H1 (cell line): ENCODE data around the gene TATDN2. TPM values are rescaled to one million over a fixed set of nuclear protein-coding genes. Genes with fewer than 3 reads are reported as not detected.

Experiments
- CTCF ChIA-PET: fragments of 300-600 bp; sonication (Branson Sonifier 250); formaldehyde crosslinking; loops from one replicate; lab custom pipeline; 2021; ENCODE audit not compliant: partially characterized antibody; lab: Charles Lee
- POLR2A ChIA-PET: fragments of 300-600 bp; sonication (Branson Sonifier 250); formaldehyde crosslinking; loops from one replicate; lab custom pipeline; 2021; ENCODE audit warnings: inconsistent platforms; ENCODE audit not compliant: partially characterized antibody; lab: Charles Lee
- DNase-seq, 2 experiments: peaks; one replicate each; pipeline versions ENCODE4 v3.0.0 to v3.0.0-alpha.2; 2010 to 2022; ENCODE audit warnings: low spot score in 2 of 2, low read depth in 1 of 2, mixed read lengths in 1 of 2
- FAIRE-seq: peaks from 2 replicates; lab custom pipeline; 2011; peaks lifted over from hg19 to GRCh38; lab: Jason Lieb, UNC
- H2AFZ ChIP-seq: 2 replicates; pipeline ENCODE4 v1.8.1; 2012; ENCODE audit warnings: low read length, inconsistent platforms
- H2AK5ac ChIP-seq: 2 replicates; pipeline ENCODE4 v1.6.1; 2013; ENCODE audit warnings: low read depth, low read length
- H2BK120ac ChIP-seq: replicated peaks from 2 replicates; pipeline ENCODE3; 2013; ENCODE audit warnings: low read depth, low read length, inconsistent platforms
- H2BK12ac ChIP-seq: 2 replicates; pipeline ENCODE4 v1.6.1; 2013; ENCODE audit warnings: low read depth, low read length
- H2BK15ac ChIP-seq: 2 replicates; pipeline ENCODE4 v1.6.1; 2013; ENCODE audit warnings: low read length
- H2BK20ac ChIP-seq: 2 replicates; pipeline ENCODE4 v1.6.1; 2013; ENCODE audit warnings: low read length
- H2BK5ac ChIP-seq: 2 replicates; pipeline ENCODE4 v1.6.1; 2013; ENCODE audit warnings: low read depth, low read length
- H3K14ac ChIP-seq: 2 replicates; pipeline ENCODE4 v1.6.1; 2013; ENCODE audit warnings: inconsistent platforms; ENCODE audit not compliant: insufficient read length
- H3K18ac ChIP-seq: 2 replicates; pipeline ENCODE4 v1.6.1; 2013; ENCODE audit warnings: low read length; ENCODE audit errors: extremely low read depth
- H3K23ac ChIP-seq: 2 replicates; pipeline ENCODE4 v1.6.1; 2013; ENCODE audit warnings: inconsistent platforms; ENCODE audit not compliant: insufficient read length
- H3K23me2 ChIP-seq: 2 replicates; pipeline ENCODE4 v1.6.1; 2013; ENCODE audit warnings: low read depth, low read length
- H3K27ac ChIP-seq: 2 replicates; pipeline ENCODE4 v1.6.1; 2011; ENCODE audit warnings: low read depth, low read length, inconsistent platforms
- H3K27me3 ChIP-seq, 4 experiments: replicated peaks in 1 of 4; 1 replicate in 1 of 4; 2 replicates in 3 of 4; pipeline versions ENCODE4 v1.6.1 to v1.8.1; 2011 to 2013; ENCODE audit warnings: low read length in 3 of 4, mild to moderate bottlenecking in 3 of 4, inconsistent platforms in 2 of 4, mixed read lengths in 2 of 4, moderate library complexity in 1 of 4; ENCODE audit not compliant: control insufficient read depth in 3 of 4, insufficient read depth in 3 of 4; ENCODE audit errors: extremely low read depth in 1 of 4
- H3K36me3 ChIP-seq, 4 experiments: 2 replicates each; pipeline versions ENCODE4 v1.6.1 to v1.8.1; 2011 to 2013; ENCODE audit warnings: mild to moderate bottlenecking in 4 of 4, low read length in 3 of 4, moderate library complexity in 2 of 4, control low read depth in 1 of 4, inconsistent platforms in 1 of 4; ENCODE audit not compliant: insufficient read depth in 4 of 4, control insufficient read depth in 2 of 4
- H3K4ac ChIP-seq: replicated peaks from 2 replicates; pipeline ENCODE3; 2013; ENCODE audit warnings: low read length, low read depth, mixed read lengths, inconsistent platforms; ENCODE audit not compliant: insufficient read length
- H3K4me1 ChIP-seq, 4 experiments: replicated peaks in 1 of 4; 1 replicate in 1 of 4; 2 replicates in 3 of 4; pipeline versions ENCODE4 v1.6.1 to v1.8.1; 2011 to 2013; ENCODE audit warnings: low read length in 3 of 4, inconsistent platforms in 2 of 4, mixed read lengths in 1 of 4; ENCODE audit not compliant: insufficient read depth in 4 of 4, control insufficient read depth in 3 of 4
- H3K4me2 ChIP-seq, 2 experiments: 2 replicates each; pipeline versions ENCODE4 v1.6.1 to v1.8.1; 2011 to 2013; ENCODE audit warnings: low read depth in 2 of 2, low read length in 2 of 2, control low read depth in 1 of 2, inconsistent platforms in 1 of 2, mild to moderate bottlenecking in 1 of 2; ENCODE audit not compliant: insufficient read depth in 1 of 2
- H3K4me3 ChIP-seq, 4 experiments: fragments of 200-600, 300-600 bp in 1 of 4; sonication (generic), shearing (Covaris generic), sonication (Bioruptor Twin) in 1 of 4; 2 replicates each; pipeline versions ENCODE4 v1.5.1 to v1.8.1; 2011 to 2016; ENCODE audit warnings: low read length in 4 of 4, low read depth in 3 of 4, control low read depth in 2 of 4, inconsistent platforms in 2 of 4, mild to moderate bottlenecking in 2 of 4, mixed read lengths in 1 of 4, moderate library complexity in 1 of 4; ENCODE audit not compliant: insufficient read depth in 2 of 4; ENCODE audit errors: extremely low read depth in 1 of 4
- H3K56ac ChIP-seq: replicated peaks from 2 replicates; pipeline ENCODE3; 2013; ENCODE audit warnings: low read depth, mild to moderate bottlenecking, mixed read lengths, low read length, inconsistent platforms; ENCODE audit not compliant: insufficient read length
- H3K79me1 ChIP-seq: 2 replicates; pipeline ENCODE4 v1.6.1; 2013; ENCODE audit warnings: low read depth, low read length, control low read depth
- H3K79me2 ChIP-seq, 2 experiments: 2 replicates each; pipeline versions ENCODE4 v1.6.1 to v1.8.1; 2012 to 2013; ENCODE audit warnings: low read length in 2 of 2, mild to moderate bottlenecking in 2 of 2, inconsistent platforms in 1 of 2; ENCODE audit not compliant: insufficient read depth in 2 of 2, control insufficient read depth in 1 of 2
- H3K9ac ChIP-seq, 4 experiments: replicated peaks in 1 of 4; 1 replicate in 1 of 4; 2 replicates in 3 of 4; pipeline versions ENCODE4 v1.6.1 to v1.8.1; 2011 to 2013; ENCODE audit warnings: low read depth in 3 of 4, low read length in 3 of 4, control low read depth in 2 of 4, mild to moderate bottlenecking in 2 of 4, moderate library complexity in 2 of 4, inconsistent platforms in 1 of 4; ENCODE audit errors: extremely low read depth in 1 of 4
- H3K9me3 ChIP-seq, 2 experiments: 2 replicates each; pipeline versions ENCODE4 v1.6.1 to v1.8.1; 2012 to 2013; ENCODE audit warnings: mild to moderate bottlenecking in 2 of 2, moderate library complexity in 2 of 2, control low read depth in 1 of 2, inconsistent platforms in 1 of 2, low read depth in 1 of 2, low read length in 1 of 2, mixed read lengths in 1 of 2; ENCODE audit not compliant: insufficient read depth in 2 of 2
- H4K20me1 ChIP-seq, 2 experiments: replicated peaks in 1 of 2; 2 replicates each; pipeline versions ENCODE3 to v1.8.1; 2011 to 2013; ENCODE audit warnings: inconsistent platforms in 2 of 2, low read length in 2 of 2, mild to moderate bottlenecking in 1 of 2; ENCODE audit not compliant: insufficient read depth in 2 of 2, control insufficient read depth in 1 of 2
- H4K5ac ChIP-seq: 2 replicates; pipeline ENCODE4 v1.6.1; 2013; ENCODE audit warnings: low read length, low read depth, mixed read lengths, inconsistent platforms; ENCODE audit not compliant: insufficient read length
- H4K8ac ChIP-seq: 2 replicates; pipeline ENCODE4 v1.8.0; 2013; ENCODE audit warnings: mild to moderate bottlenecking, moderate library complexity, low read length, inconsistent platforms; ENCODE audit not compliant: insufficient read depth; ENCODE audit errors: extremely low read depth
- H4K91ac ChIP-seq: replicated peaks from 2 replicates; pipeline ENCODE3; 2013; ENCODE audit warnings: low read length, mixed read lengths, inconsistent platforms; ENCODE audit not compliant: insufficient read length
- ASH2L ChIP-seq: fragments of 200-600, 300-600 bp; sonication (generic); IDR thresholded peaks from one replicate; pipeline ENCODE4 v1.7.1; 2017; ENCODE audit warnings: low read length
- BACH1 ChIP-seq: IDR thresholded peaks from 2 replicates; pipeline ENCODE4 v1.6.1; 2012; ENCODE audit warnings: low read length, improper control_type of control experiment
- CBX5 ChIP-seq: fragments of 300-800, 300-1000 bp; sonication (generic); IDR thresholded peaks from 2 replicates; pipeline ENCODE4 v1.7.1; 2016; ENCODE audit warnings: antibody characterized with exemption, low read length, low read depth
- CTBP2 ChIP-seq: IDR thresholded peaks from 2 replicates; pipeline ENCODE4 v1.7.0; 2011; ENCODE audit warnings: borderline replicate concordance, mild to moderate bottlenecking, moderate library complexity, mixed read lengths, low read length; ENCODE audit not compliant: insufficient read depth, insufficient read length
- EP300 ChIP-seq, 2 experiments: IDR thresholded peaks; 1 replicate in 1 of 2; 2 replicates in 1 of 2; pipeline ENCODE4 v1.6.1; 2011 to 2012; ENCODE audit warnings: low read depth in 2 of 2, low read length in 2 of 2, mild to moderate bottlenecking in 2 of 2, borderline replicate concordance in 1 of 2, inconsistent platforms in 1 of 2, moderate library complexity in 1 of 2
- GTF2F1 ChIP-seq: IDR thresholded peaks from 2 replicates; pipeline ENCODE4 v1.6.1; 2012; ENCODE audit warnings: low read depth, low read length, improper control_type of control experiment, borderline replicate concordance
- NRF1 ChIP-seq: IDR thresholded peaks from 2 replicates; pipeline ENCODE4 v1.6.1; 2011; ENCODE audit warnings: mild to moderate bottlenecking, low read depth, low read length, improper control_type of control experiment
- RXRA ChIP-seq: IDR thresholded peaks from 2 replicates; pipeline ENCODE4 v1.6.1; 2011; ENCODE audit warnings: low read depth, mild to moderate bottlenecking, low read length, moderate library complexity; ENCODE audit not compliant: insufficient read depth
- SIX5 ChIP-seq: IDR thresholded peaks from 2 replicates; pipeline ENCODE4 v1.6.1; 2011; ENCODE audit warnings: mild to moderate bottlenecking, low read depth, low read length
- SP4 ChIP-seq: IDR thresholded peaks from 2 replicates; pipeline ENCODE4 v1.6.1; 2012; ENCODE audit warnings: low read length, inconsistent platforms
- SRF ChIP-seq: IDR thresholded peaks from 2 replicates; pipeline ENCODE4 v1.6.1; 2011; ENCODE audit warnings: mild to moderate bottlenecking, low read depth, low read length, moderate library complexity
- SUZ12 ChIP-seq: fragments of 200-600 bp; sonication (generic); IDR thresholded peaks from 2 replicates; pipeline ENCODE4 v1.6.1; 2012; ENCODE audit warnings: mild to moderate bottlenecking, inconsistent platforms, low read length, moderate library complexity, mixed read lengths
- USF2 ChIP-seq: IDR thresholded peaks from 2 replicates; pipeline ENCODE4 v1.6.1; 2011; ENCODE audit warnings: low read length, improper control_type of control experiment
- YY1 ChIP-seq: IDR thresholded peaks from 2 replicates; pipeline ENCODE4 v1.6.1; 2011; ENCODE audit warnings: low read depth, mild to moderate bottlenecking, low read length
- polyA plus RNA-seq, 7 experiments: library from polyadenylated mRNA; depleted of rRNA in 3 of 7; stranded (reverse) in 5 of 7; unstranded in 2 of 7; fragments of >200 nt in 5 of 7; fragments of 200-250 nt in 2 of 7; gene quantifications; 1 replicate in 5 of 7; 2 replicates in 1 of 7; 4 replicates in 1 of 7; pipeline versions ENCODE4 v1.2.1 to v1.2.3, GENCODE V29; 2011 to 2013; ENCODE audit warnings: missing spikeins in 2 of 7, mixed read lengths in 2 of 7
- total RNA-seq: library from RNA; stranded (reverse); fragmentation: NEBNext Ultra II Directional; extraction: Animal tissue kit (Norgen Biotek cat#: 25700); gene quantifications from 2 replicates; pipeline ENCODE4 v1.2.1, GENCODE V29; 2021

TATDN2 gene
- total and polyA plus RNA-seq, 2 of the 8 experiments (the other 6 are each of a cell fraction or from before 2014, with no cell fraction given): 12.1 to 34.8 TPM

- H2BK20ac ChIP-seq: no peak overlapping the region
- no peak overlapping the region for H4K91ac ChIP-seq
- no peak overlapping the region for H4K5ac ChIP-seq
- H2BK120ac ChIP-seq: no peak overlapping the region
- FAIRE-seq (no peak), DNase-seq (no peak)
- H3K9ac ChIP-seq: no peak overlapping the region
- no peak overlapping the region for H3K4me2 ChIP-seq
- H3K4me3 ChIP-seq: no peak overlapping the region
- no peaks in the 10 kb centered on the region for H3K23me2 ChIP-seq
- H3K23ac ChIP-seq: no peak overlapping the region
- no peaks in the 10 kb centered on the region for H3K9me3 ChIP-seq
- H4K8ac ChIP-seq: no peak overlapping the region
- H2AK5ac ChIP-seq: no peak overlapping the region
- no peak overlapping the region for H3K18ac ChIP-seq
- H2BK12ac ChIP-seq: no peak overlapping the region
- no peak overlapping the region for H3K27ac ChIP-seq
- no peak overlapping the region for H3K56ac ChIP-seq
- H3K79me1 ChIP-seq: peaks cover 6% of the 10 kb centered on the region
- H3K14ac ChIP-seq: no peak overlapping the region
- no peak overlapping the region for H2BK5ac ChIP-seq
- H3K27me3 ChIP-seq: no peaks in the 10 kb centered on the region
- no peak overlapping the region for H2BK15ac ChIP-seq
- H3K4ac ChIP-seq: no peak overlapping the region
- POLR2A ChIA-PET: interaction anchor here (1.9 kb wide), 1 partner anchor 15 kb away, joined by 4 read pairs; no protein-coding TSS in a partner anchor
- peaks cover 9 to 16% (median 12%) of the 10 kb centered on the region in 4 experiments; a peak in 6 of 8 replicates for H3K36me3 ChIP-seq
- CTCF ChIA-PET: no interaction called here
- H2AFZ ChIP-seq: no peak overlapping the region
- H3K79me2 ChIP-seq: peaks cover 0 to 53% of the 10 kb centered on the region in 2 experiments; a peak in 2 of 4 replicates
- no peaks in the 10 kb centered on the region; a peak in 2 of 7 replicates for H3K4me1 ChIP-seq
- peaks cover 4 to 5% of the 10 kb centered on the region in 2 experiments for H4K20me1 ChIP-seq
- TF ChIP-seq USF2: no peak
- TF ChIP-seq CBX5: no peak
- TF ChIP-seq CTBP2: no peak
- TF ChIP-seq GTF2F1: no peak
- TF ChIP-seq SUZ12: no peak
- TF ChIP-seq SRF: no peak
- no peak for TF ChIP-seq SP4
- TF ChIP-seq SIX5: no peak
- no peak for TF ChIP-seq ASH2L
- TF ChIP-seq EP300 (IDR thresholded peaks at IDR 0.05; ENCODE audit: borderline replicate concordance in 1 of 2, low read depth in 2 of 2, low read length in 2 of 2): no peak
- TF ChIP-seq RXRA: no peak
- no peak for TF ChIP-seq YY1
- TF ChIP-seq NRF1: no peak
- TF ChIP-seq BACH1: no peak
Observed at GRCh38 chr3:10268116-10268515, 19.9 kb downstream of the TATDN2 start.
